SK-N-SH (cell line): ENCODE data around the gene SDSL. TPM values are rescaled to one million over a fixed set of nuclear protein-coding genes. Genes with fewer than 3 reads are reported as not detected.
A peak's percentile ranks its signal among the peaks of the same experiment; 100 is the strongest.

Experiments used
- CTCF ChIA-PET: fragments of 300-600, 350-600 bp; formaldehyde crosslinking; extraction: SDS; loops from one replicate; lab custom pipeline; 2021; lab: Yijun Ruan, JAX
- POLR2A ChIA-PET: fragments of 350-600 bp; sonication (Branson Sonifier 250); formaldehyde crosslinking; extraction: SDS; loops from one replicate; lab custom pipeline; 2020; ENCODE audit warnings: antibody characterized with exemption, inconsistent platforms; lab: Yijun Ruan, JAX
- DNase-seq: peaks from one replicate; pipeline ENCODE4 v3.0.0; 2012
- H2AFZ ChIP-seq: fragments of 200-600 bp; sonication (generic); 2 replicates; pipeline ENCODE4 v1.8.1; 2016; ENCODE audit warnings: antibody characterized with exemption, mild to moderate bottlenecking, low read depth
- H3F3A ChIP-seq: fragments of 200-600 bp; sonication (generic); replicated peaks from 2 replicates; pipeline ENCODE3; 2016; ENCODE audit warnings: antibody characterized with exemption, mild to moderate bottlenecking; ENCODE audit not compliant: insufficient read depth
- H3K27ac ChIP-seq, 2 experiments: fragments of 200-500 bp in 1 of 2; fragments of 200-600 bp in 1 of 2; sonication (Bioruptor generic) in 1 of 2; sonication (generic), shearing (Covaris generic) in 1 of 2; 2 replicates each; pipeline versions ENCODE4 v1.5.1 to v1.6.1; 2014 to 2016; ENCODE audit warnings: low read depth in 2 of 2, inconsistent platforms in 1 of 2, low read length in 1 of 2, mild to moderate bottlenecking in 1 of 2, mixed read lengths in 1 of 2
- H3K27me3 ChIP-seq: fragments of 200-600 bp; sonication (generic), shearing (Covaris generic); 2 replicates; pipeline ENCODE4 v1.6.1; 2016; ENCODE audit warnings: mixed run types; ENCODE audit not compliant: insufficient read depth
- H3K36me3 ChIP-seq, 2 experiments: fragments of 200-500 bp in 1 of 2; fragments of 200-600 bp in 1 of 2; sonication (Bioruptor generic) in 1 of 2; sonication (generic) in 1 of 2; replicated peaks in 1 of 2; 2 replicates each; pipeline versions ENCODE3 to v1.5.1; 2014 to 2016; ENCODE audit warnings: low read length in 1 of 2, mild to moderate bottlenecking in 1 of 2; ENCODE audit not compliant: insufficient read depth in 2 of 2, control insufficient read depth in 1 of 2
- H3K4me1 ChIP-seq, 2 experiments: fragments of 200-500 bp in 1 of 2; fragments of 200-600 bp in 1 of 2; sonication (Bioruptor generic) in 1 of 2; sonication (generic), shearing (Covaris generic) in 1 of 2; 2 replicates each; pipeline versions ENCODE4 v1.5.1 to v1.6.1; 2014 to 2016; ENCODE audit warnings: low read depth in 1 of 2, low read length in 1 of 2, mixed run types in 1 of 2; ENCODE audit not compliant: insufficient read depth in 2 of 2, control insufficient read depth in 1 of 2
- H3K4me2 ChIP-seq: fragments of 200-600 bp; sonication (generic), shearing (Covaris generic); 2 replicates; pipeline ENCODE4 v1.6.1; 2017; ENCODE audit warnings: mixed run types
- H3K4me3 ChIP-seq, 2 experiments: fragments of 200-500 bp in 1 of 2; fragments of 200-600 bp in 1 of 2; sonication (Bioruptor generic) in 1 of 2; sonication (generic), shearing (Covaris generic) in 1 of 2; 2 replicates each; pipeline versions ENCODE4 v1.5.1 to v1.8.1; 2014 to 2016; ENCODE audit warnings: low read depth in 2 of 2, inconsistent platforms in 1 of 2, low read length in 1 of 2, mild to moderate bottlenecking in 1 of 2, mixed read lengths in 1 of 2, moderate library complexity in 1 of 2
- H3K79me2 ChIP-seq: fragments of 200-600 bp; sonication (generic); 2 replicates; pipeline ENCODE4 v1.8.1; 2017; ENCODE audit warnings: mild to moderate bottlenecking; ENCODE audit not compliant: insufficient read depth
- H3K9ac ChIP-seq: fragments of 200-600 bp; sonication (generic); 2 replicates; pipeline ENCODE4 v1.6.1; 2017; ENCODE audit warnings: mixed run types
- H3K9me2 ChIP-seq: fragments of 200-600 bp; sonication (generic); 2 replicates; pipeline ENCODE4 v1.6.1; 2017; ENCODE audit warnings: mixed run types
- H3K9me3 ChIP-seq: fragments of 200-600 bp; sonication (generic); 2 replicates; pipeline ENCODE4 v1.6.1; 2017; ENCODE audit warnings: mixed run types, mild to moderate bottlenecking, moderate library complexity
- H4K20me1 ChIP-seq: fragments of 200-600 bp; sonication (generic); 2 replicates; pipeline ENCODE4 v1.6.1; 2017; ENCODE audit warnings: mild to moderate bottlenecking, mixed run types; ENCODE audit not compliant: insufficient read depth
- CHD2 ChIP-seq: fragments of 150-350 bp; IDR thresholded peaks from 2 replicates; pipeline ENCODE4 v1.6.1; 2018; ENCODE audit warnings: low read length; ENCODE audit not compliant: partially characterized antibody
- CTCF ChIP-seq: fragments of 200-600 bp; sonication (generic); IDR thresholded peaks from 2 replicates; pipeline ENCODE4 v1.6.1; 2017; ENCODE audit warnings: antibody characterized with exemption, mild to moderate bottlenecking, moderate library complexity
- ELF1 ChIP-seq: IDR thresholded peaks from 2 replicates; pipeline ENCODE4 v1.4.0; 2012
- EP300 ChIP-seq, 2 experiments: IDR thresholded peaks; 2 replicates each; pipeline versions ENCODE4 v1.4.0 to v1.6.1; 2012; ENCODE audit warnings: borderline replicate concordance in 1 of 2, low read depth in 1 of 2, low read length in 1 of 2
- EZH2phosphoT487 ChIP-seq: fragments of 200-600 bp; sonication (generic); IDR thresholded peaks from 2 replicates; pipeline ENCODE4 v1.6.1; 2017; ENCODE audit warnings: low read depth, mixed run types, mild to moderate bottlenecking, antibody characterized with exemption, moderate library complexity, borderline replicate concordance
- GABPA ChIP-seq: IDR thresholded peaks from 2 replicates; pipeline ENCODE4 v1.4.0; 2012; ENCODE audit warnings: low read depth, mild to moderate bottlenecking
- GATA2 ChIP-seq: sonication (generic); formaldehyde crosslinking; IDR thresholded peaks from 2 replicates; pipeline ENCODE4 v1.5.0; 2020; ENCODE audit warnings: mild to moderate bottlenecking, missing genetic modification reagents
- IRF3 ChIP-seq: fragments of 150-350 bp; IDR thresholded peaks from 2 replicates; pipeline ENCODE4 v1.6.1; 2016; ENCODE audit warnings: mild to moderate bottlenecking, low read depth, low read length
- MEF2A ChIP-seq: IDR thresholded peaks from 2 replicates; pipeline ENCODE4 v1.4.0; 2012; ENCODE audit warnings: low read depth, borderline replicate concordance
- MXI1 ChIP-seq: IDR thresholded peaks from 2 replicates; pipeline ENCODE4 v1.6.1; 2012; ENCODE audit warnings: mild to moderate bottlenecking, low read depth, low read length, improper control_type of control experiment
- PBX3 ChIP-seq: IDR thresholded peaks from 2 replicates; pipeline ENCODE4; 2012
- RAD21 ChIP-seq: IDR thresholded peaks from 2 replicates; pipeline ENCODE4 v1.6.1; 2012; ENCODE audit warnings: mild to moderate bottlenecking, low read length
- SMC3 ChIP-seq: IDR thresholded peaks from 2 replicates; pipeline ENCODE4 v1.6.1; 2012; ENCODE audit warnings: low read depth, low read length, improper control_type of control experiment
- USF1 ChIP-seq: IDR thresholded peaks from 2 replicates; pipeline ENCODE4 v1.4.0; 2012; ENCODE audit warnings: low read depth, borderline replicate concordance
- USF2 ChIP-seq: fragments of 150-350 bp; IDR thresholded peaks from 2 replicates; pipeline ENCODE4 v1.6.1; 2017; ENCODE audit warnings: antibody characterized with exemption, low read length, low read depth, borderline replicate concordance
- YY1 ChIP-seq: IDR thresholded peaks from 2 replicates; pipeline ENCODE4 v1.4.0; 2012; ENCODE audit warnings: low read depth, mild to moderate bottlenecking
- WGBS: methylation state at CpG from one replicate; pipeline ENCODE4 v1.1.6; 2017; ENCODE audit warnings: low lambda C conversion rate; 5-methylcytosine and 5-hydroxymethylcytosine counted together
- polyA plus RNA-seq, 3 experiments: library from polyadenylated mRNA; depleted of rRNA; stranded (reverse); fragments of >200 nt; gene quantifications; 2 replicates each; pipeline ENCODE4 v1.2.3, GENCODE V29; 2012

SDSL gene
- polyA plus RNA-seq, 1 of the 3 experiments (the other 2 are of a cell fraction), result 33.7 TPM

GRCh38 chr12:113464452-113464775, 42.2 kb downstream of the SDSL start:
- ChIA-PET POLR2A (no interaction called here), CTCF (interaction anchor here (0.6 to 1.1 kb wide), 3 partner anchors 10 to 448 kb away, joined by 3 to 4 read pairs (median 4); no protein-coding TSS in a partner anchor)
- WGBS, result 2% methylated on average over 14 of the region's 16 CpGs

More at GRCh38 chr12:113464452-113464775, 42.2 kb downstream of the SDSL start:
- H3K4me2 ChIP-seq, result peak overlapping the region; percentile 44
- H3K27ac ChIP-seq, result no peak overlapping the region
- H3K4me1 ChIP-seq, result no peaks in the 10 kb centered on the region; a peak in 1 of 4 replicates
- TF ChIP-seq SMC3, result no peak
- no peak for TF ChIP-seq PBX3
- TF ChIP-seq ELF1, result no peak
- TF ChIP-seq YY1, result no peak
- TF ChIP-seq IRF3, result no peak
- TF ChIP-seq USF2, result no peak
- TF ChIP-seq GABPA, result no peak
- no peak for TF ChIP-seq GATA2 (CRISPR knock-in tag)
- TF ChIP-seq RAD21, result no peak
- TF ChIP-seq CHD2, result no peak
- TF ChIP-seq MEF2A, result no peak
- TF ChIP-seq EP300 (IDR thresholded peaks at IDR 0.05; ENCODE audit: borderline replicate concordance in 1 of 2, low read depth in 1 of 2, low read length in 1 of 2), result no peak
- no peak for TF ChIP-seq CTCF
- no peak for TF ChIP-seq MXI1
- TF ChIP-seq USF1, result no peak
- TF ChIP-seq EZH2phosphoT487, result no peak
- no peaks in the 10 kb centered on the region for H3K9me3 ChIP-seq
- no peaks in the 10 kb centered on the region for H3K36me3 ChIP-seq
- DNase-seq, result peak; percentile 27
- H2AFZ ChIP-seq, result no peak overlapping the region
- no peaks in the 10 kb centered on the region for H3K9me2 ChIP-seq
- peaks cover 67% of the 10 kb centered on the region for H3K27me3 ChIP-seq
- no peaks in the 10 kb centered on the region for H3F3A ChIP-seq
- H3K9ac ChIP-seq, result no peak overlapping the region
- no peaks in the 10 kb centered on the region for H3K79me2 ChIP-seq
- no peak overlapping the region for H3K4me3 ChIP-seq
- H4K20me1 ChIP-seq, result 0 out of 2 replicates have a peak, but pooled peaks cover 12% of the 10 kb centered on the region
